Gastrocnemius medialis (tissue), 4 donors: Measurements from ENCODE around the gene RGR.

Experiments used
- CTCF ChIP-seq, 5 experiments: fragments of 450-650 bp in 3 of 5; fragments of 200-600 bp in 2 of 5; sonication (generic) in 2 of 5; IDR thresholded peaks in 4 of 5; conservative IDR thresholded peaks in 1 of 5; 1 replicate in 4 of 5; 2 replicates in 1 of 5; pipeline ENCODE4 v1.5.1; 2016 to 2019; ENCODE audit warnings: antibody characterized with exemption in 5 of 5, mild to moderate bottlenecking in 3 of 5, moderate library complexity in 3 of 5
- POLR2A ChIP-seq, 2 donors: fragments of 450-650 bp; IDR thresholded peaks; one replicate each; pipeline ENCODE4 v1.6.1; 2017; ENCODE audit warnings: antibody characterized with exemption in 2 of 2, mild to moderate bottlenecking in 2 of 2, moderate library complexity in 2 of 2

- TF ChIP-seq CTCF (IDR thresholded peaks at IDR 0.05 in 4 of 5, conservative IDR thresholded peaks at IDR 0.05 in 1 of 5), result no peak
- TF ChIP-seq POLR2A (IDR thresholded peaks at IDR 0.05), result no peak
Observed at GRCh38 chr10:84244651-84245270, at the start of gene RGR.
